Eye (tissue), 1 donor: Measurements from ENCODE around the gene COL6A1.
A peak's percentile ranks its signal among the peaks of the same experiment; 100 is the strongest.
"Not testable (repeated sequence)": the region's sequence is repeated elsewhere in the genome, so short reads cannot be mapped to it uniquely, and the experiment has no call there.

Experiments
- DNase-seq: peaks from one replicate; pipeline ENCODE4 v3.0.0-alpha.2; 2015

Gene COL6A1

GRCh38 chr21:46033410-46034400 is 52.1 kb downstream of the COL6A1 start:
- DNase-seq = no peak

DNA sequence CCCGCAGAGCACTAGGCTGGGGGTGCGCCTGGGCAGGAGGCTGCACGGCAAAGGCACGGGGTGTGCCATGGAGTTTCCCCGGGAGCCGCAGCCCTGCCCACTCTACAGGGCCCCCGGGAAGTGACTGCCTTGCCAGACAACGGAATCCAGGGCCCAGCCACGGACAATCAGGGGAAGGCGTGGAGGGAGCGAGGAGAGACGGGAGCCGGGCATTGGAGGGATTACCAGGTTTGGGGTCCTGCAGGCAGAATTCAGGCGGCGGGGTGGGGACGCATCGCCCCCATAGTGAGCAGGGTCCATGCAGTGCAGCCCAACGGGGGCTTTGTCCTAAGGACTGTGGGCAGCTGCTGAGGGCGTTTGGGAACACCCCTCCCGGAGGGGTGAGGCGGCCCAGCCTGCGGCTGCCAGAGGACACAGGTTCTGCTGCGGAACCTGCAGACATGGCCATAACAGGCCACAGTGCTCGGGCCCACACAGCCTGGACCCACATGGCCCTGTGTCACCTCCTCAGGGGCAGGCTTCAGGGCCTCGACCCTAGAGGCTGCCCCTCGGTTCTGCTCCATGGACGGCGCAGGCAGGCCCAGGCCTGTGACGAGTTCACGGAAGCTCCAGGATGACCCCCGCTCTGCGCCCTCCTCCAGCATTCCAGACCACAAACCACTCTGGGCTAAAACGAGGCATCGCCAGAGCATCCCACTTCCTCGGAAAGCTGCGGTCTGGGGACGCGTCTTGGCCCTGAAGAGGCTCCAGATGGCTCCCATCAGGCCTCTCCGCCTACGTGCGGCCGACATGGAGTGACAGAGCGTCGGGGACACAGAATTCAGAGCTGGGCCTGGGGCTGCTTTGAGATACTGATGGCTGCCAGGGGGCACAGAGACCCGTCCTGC is 54.5 kb downstream of the COL6A1 start:
- peak; percentile 68 for DNase-seq

- DNase-seq = no peak
Measured at GRCh38 chr21:46036696-46037330, 55.2 kb downstream of the COL6A1 start.

GRCh38 chr21:46037331-46038325 is 56.1 kb downstream of the COL6A1 start:
- no peak for DNase-seq

DNA sequence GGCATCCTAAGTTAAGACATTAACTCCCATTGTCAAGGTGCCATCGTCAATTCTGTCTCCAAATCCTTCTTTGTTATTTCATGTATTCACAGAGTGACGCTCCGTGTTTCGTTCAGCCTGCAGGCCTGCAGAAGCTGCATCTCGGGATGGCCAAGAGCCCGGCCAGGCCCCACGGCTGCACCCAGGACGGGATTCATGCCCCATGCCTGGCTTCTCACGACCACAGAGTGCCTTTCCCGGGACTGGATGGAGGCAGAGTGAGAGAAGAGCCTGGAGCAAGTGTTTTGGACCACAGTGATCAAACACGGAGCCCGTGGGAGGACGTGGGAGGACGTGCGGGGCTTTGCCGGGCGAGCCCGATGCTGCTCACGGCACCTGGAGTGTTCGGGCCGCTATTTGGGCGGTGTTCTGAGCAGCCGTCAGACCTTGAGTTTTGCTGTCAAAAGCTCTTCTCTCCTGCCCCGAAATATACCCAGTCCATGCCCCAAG is 56.8 kb downstream of the COL6A1 start:
- no peak for DNase-seq

- no peak for DNase-seq
Measured at GRCh38 chr21:46038871-46039397, 57.4 kb downstream of the COL6A1 start.

DNA sequence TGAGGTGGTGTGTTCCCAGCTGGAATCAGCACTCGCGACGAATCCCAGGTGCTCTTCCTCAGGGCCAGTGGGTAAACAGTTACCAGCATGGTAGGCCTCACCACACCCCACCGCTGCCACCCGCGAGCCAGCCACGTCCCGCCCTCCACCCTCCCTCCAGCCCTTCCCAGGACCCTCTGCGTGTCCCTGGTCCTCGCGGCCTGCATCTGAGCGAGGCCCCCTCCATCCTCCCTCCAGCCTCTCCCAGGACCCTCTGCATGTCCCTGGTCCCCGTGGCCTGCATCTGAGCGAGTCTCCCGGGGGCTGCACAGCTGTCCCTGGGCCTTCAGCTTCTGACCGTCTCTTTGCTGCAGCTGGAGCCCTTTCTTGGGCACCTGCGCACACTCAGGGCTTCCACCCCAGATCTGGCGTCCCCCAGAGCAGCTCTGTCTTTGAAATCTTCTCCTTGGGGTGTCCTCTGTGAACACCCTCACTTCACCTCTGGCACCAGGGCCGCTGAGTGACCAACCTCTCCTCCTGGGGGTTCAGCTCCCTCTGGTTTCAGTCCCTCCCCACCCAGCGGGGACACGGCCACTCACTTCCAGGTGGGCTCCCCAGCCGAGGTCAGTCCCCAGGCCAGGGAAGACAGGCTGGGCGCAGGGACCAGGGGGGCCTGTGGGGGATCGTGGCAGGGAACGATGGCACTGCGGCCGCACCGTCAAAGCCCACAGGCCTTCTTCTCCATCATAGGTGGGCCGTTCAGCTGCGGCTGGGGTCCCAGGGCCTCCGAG is 58.5 kb downstream of the COL6A1 start:
- DNase-seq = no peak

- DNase-seq = no peak
Measured at GRCh38 chr21:46040707-46041106, 59.1 kb downstream of the COL6A1 start.

DNA sequence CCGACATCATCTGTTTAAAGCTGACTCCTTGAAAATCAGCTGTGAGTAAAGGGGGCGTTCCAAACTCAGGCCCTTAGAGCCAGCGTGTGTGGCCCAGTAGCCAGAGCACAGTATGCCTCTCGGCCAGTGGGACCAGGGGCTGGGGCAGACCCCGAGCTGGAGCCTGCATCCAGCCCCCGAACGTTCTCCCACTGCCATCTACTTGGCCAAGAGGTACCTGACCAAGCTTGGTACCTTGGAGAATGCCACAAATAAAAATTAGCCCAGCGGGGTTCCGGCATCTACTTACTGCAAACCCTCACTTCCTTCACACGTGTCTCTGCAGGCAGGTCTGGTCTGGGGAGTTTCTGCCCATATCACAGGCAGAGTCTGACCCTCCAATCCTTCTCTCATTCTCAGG is 59.6 kb downstream of the COL6A1 start:
- no peak for DNase-seq

DNA sequence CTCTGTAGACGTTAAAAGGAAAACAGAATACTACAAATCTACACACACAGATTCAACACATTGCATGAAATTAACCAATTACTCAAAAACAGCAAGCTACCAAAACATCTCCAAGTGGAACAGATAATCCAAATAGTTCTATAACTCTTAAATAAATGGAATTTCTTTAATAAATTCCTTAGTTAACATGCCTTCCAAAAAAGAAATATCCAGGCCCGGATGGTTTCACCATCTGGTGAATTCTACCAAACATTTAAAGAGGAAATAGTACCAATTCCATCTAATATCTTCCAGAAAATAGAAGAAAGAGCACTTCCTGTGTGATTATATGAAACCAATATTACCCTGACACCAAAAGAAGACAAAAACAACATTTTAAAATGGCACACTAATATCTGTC is 63.6 kb downstream of the COL6A1 start:
- no peak for DNase-seq

- no peak for DNase-seq
Measured at GRCh38 chr21:46046471-46046870, 64.9 kb downstream of the COL6A1 start.

- DNase-seq = not testable (repeated sequence)
Measured at GRCh38 chr21:46046906-46047305, 65.3 kb downstream of the COL6A1 start.

- DNase-seq = peak; percentile 63
Measured at GRCh38 chr21:46048926-46049889, 67.6 kb downstream of the COL6A1 start.

- no peak for DNase-seq
Measured at GRCh38 chr21:46049890-46050667, 68.5 kb downstream of the COL6A1 start.

GRCh38 chr21:46050668-46051378 is 69.3 kb downstream of the COL6A1 start:
- DNase-seq = no peak

DNA sequence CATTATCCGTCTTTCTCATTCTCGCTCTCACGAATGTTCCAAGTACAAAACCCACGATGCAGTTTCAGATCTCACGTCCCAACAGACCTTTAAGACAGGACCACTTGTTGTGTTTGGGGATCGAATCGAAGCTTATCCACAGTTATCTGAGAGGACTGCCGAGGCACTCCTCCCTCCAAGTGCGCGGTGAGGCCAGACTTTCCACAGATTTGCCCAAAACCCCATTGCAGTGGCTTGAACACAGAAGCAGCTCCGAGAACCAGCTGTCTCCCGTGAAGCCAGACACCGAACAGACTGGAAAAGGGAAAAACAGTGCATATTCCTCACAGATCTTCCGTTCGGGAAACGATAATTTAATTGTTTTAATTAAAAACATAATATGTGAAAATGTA is 69.8 kb downstream of the COL6A1 start:
- DNase-seq = no peak

DNA sequence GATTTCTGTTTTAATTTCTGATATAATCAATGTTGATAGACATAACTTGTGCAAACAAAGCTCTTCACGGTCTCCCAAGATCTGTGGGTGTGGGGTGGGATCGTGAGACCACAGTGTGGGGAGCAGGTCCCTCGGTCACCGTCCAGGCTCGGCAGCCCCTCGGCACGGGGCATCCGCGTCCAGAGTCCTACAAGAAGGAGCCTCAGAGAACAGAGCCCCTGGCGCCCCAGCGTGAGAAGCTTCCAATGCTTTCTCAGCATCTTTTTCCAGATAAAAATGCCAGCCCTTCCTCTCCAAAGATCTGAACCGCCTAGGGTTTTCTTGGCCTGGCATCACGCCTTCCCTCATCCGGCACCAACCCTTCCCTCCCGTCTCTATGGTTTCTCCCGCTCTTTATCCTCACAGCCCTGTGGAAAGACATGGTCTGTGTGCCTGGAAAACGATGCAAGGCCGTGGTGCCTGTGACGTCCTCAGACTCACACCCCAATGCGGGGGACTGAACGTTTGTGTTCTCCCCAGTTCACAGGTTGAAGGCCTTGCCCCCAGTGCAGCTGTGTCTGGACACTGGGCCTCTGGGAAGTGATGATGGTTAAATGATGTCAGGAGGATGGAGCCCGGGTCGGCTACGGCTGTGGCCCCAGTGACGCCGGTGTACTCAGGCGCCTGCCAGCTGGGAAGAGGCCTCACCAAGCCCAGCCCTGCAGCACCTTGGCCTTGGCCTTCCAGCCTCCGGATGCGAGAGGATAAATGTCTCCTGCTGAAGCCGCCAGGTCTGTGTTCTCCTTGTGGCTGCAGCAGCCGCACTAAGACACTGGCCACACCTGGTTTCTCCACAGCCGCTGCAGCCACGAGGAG is 70.5 kb downstream of the COL6A1 start:
- DNase-seq = no peak
